ENCODE results near the gene PJVK. TPM values are rescaled to one million over a fixed set of nuclear protein-coding genes. Genes with fewer than 3 reads are reported as not detected.

The PJVK gene
- total and polyA plus RNA-seq, 9 of the 15 experiments (the other 6 are each of a cell fraction or from before 2014, with no cell fraction given): 0.11 to 1.5 (median 0.73) TPM

- ChIA-PET POLR2A (interaction anchor here (1.0 kb wide), 1 partner anchor 22 kb away, joined by 3 read pairs; no protein-coding TSS in a partner anchor), CTCF (ENCODE audit: low intra/inter-chr PET ratio) (no interaction called here)
- DNase-seq (ENCODE audit: extremely low read depth in 1 of 4, low spot score in 3 of 4): no peak
- no peak for TF ChIP-seq ZKSCAN8 (CRISPR knock-in tag; IDR thresholded peaks at IDR 0.05)
- no peak for TF ChIP-seq PCBP1 (IDR thresholded peaks at IDR 0.05; ENCODE audit: low read depth, low read length, poor library complexity, severe bottlenecking)
- TF ChIP-seq MYBL2 (IDR thresholded peaks at IDR 0.05; ENCODE audit: low read depth): no peak
- TF ChIP-seq MYBL2 (CRISPR knock-in tag; IDR thresholded peaks at IDR 0.05; ENCODE audit: borderline replicate concordance): no peak
- TF ChIP-seq CEBPG (CRISPR knock-in tag; IDR thresholded peaks at IDR 0.05): no peak
- peak in 1 of 2 experiments; percentile 45; a peak in 1 of 4 replicates for TF ChIP-seq CEBPG (tag; conservative IDR thresholded peaks at IDR 0.05 in 1 of 2, IDR thresholded peaks at IDR 0.05 in 1 of 2)
- no peak overlapping the region for H3K9ac ChIP-seq (ENCODE audit: insufficient read depth in 1 of 2, low read depth in 2 of 2, low read length in 2 of 2)
- 92% methylated on average over 2 of the region's 2 CpGs for WGBS (ENCODE audit: insufficient coverage, low coverage, missing lambda C conversion rate)
- H3K79me2 ChIP-seq (ENCODE audit: control insufficient read depth, insufficient read depth, low read length): peaks cover 32% of the 10 kb centered on the region
- no peak for ATAC-seq
- no peak overlapping the region for H2AFZ ChIP-seq (ENCODE audit: low read depth, low read length)
- H3K4me3 ChIP-seq: no peak overlapping the region
- FAIRE-seq: no peak
- BruUV-seq (replicated peaks): no TSS peak
- no peak overlapping the region for H3K4me2 ChIP-seq (ENCODE audit: insufficient read depth, low read length)
- no peaks in the 10 kb centered on the region for H3K9me1 ChIP-seq (ENCODE audit: control insufficient read depth, insufficient read depth, low read length)
- H3K27ac ChIP-seq (ENCODE audit: extremely low read depth, low read depth, low read length): no peak overlapping the region
- H3K36me3 ChIP-seq (ENCODE audit: control insufficient read depth, insufficient read depth, low read length): peaks cover 18% of the 10 kb centered on the region
- peaks cover 14 to 19% of the 10 kb centered on the region in 2 experiments; a peak in 4 of 5 replicates for H3K4me1 ChIP-seq (replicated peaks in 1 of 2; ENCODE audit: control insufficient read depth in 2 of 2, insufficient read depth in 2 of 2, low read length in 2 of 2)
- 0 out of 2 replicates have a peak, but pooled peaks cover 7% of the 10 kb centered on the region for H4K20me1 ChIP-seq (replicated peaks; ENCODE audit: control insufficient read depth, insufficient read depth, low read length)
- in situ Hi-C loops (cut with MboI) (no loop called here), intact Hi-C loops (cut with micrococcal nuclease) (no loop called here)
- H3K9me3 ChIP-seq (replicated peaks; ENCODE audit: control insufficient read depth, insufficient read depth, low read depth, low read length): no peaks in the 10 kb centered on the region
- no peaks in the 10 kb centered on the region for H3K27me3 ChIP-seq (ENCODE audit: control insufficient read depth in 2 of 2, insufficient read depth in 2 of 2, low read length in 2 of 2)
Observed at GRCh38 chr2:178452334-178452733, 1.2 kb downstream of the PJVK start.

All from K562 (cell line).